BE2C (cell line): ENCODE results near the gene SCYGR6. TPM values are rescaled to one million over a fixed set of nuclear protein-coding genes. Genes with fewer than 3 reads are reported as not detected.

Experiments used
- DNase-seq: peaks from one replicate; pipeline ENCODE4 v3.0.0-alpha.2; 2020
- H3K27me3 ChIP-seq: fragments of 250-450 bp; sonication (Bioruptor Pico); 2 replicates; pipeline ENCODE4 v1.5.1; 2020; ENCODE audit warnings: mild to moderate bottlenecking
- H3K36me3 ChIP-seq: fragments of 250-450 bp; sonication (Bioruptor Pico); 2 replicates; pipeline ENCODE4 v1.5.1; 2020; ENCODE audit warnings: mild to moderate bottlenecking
- H3K4me1 ChIP-seq: fragments of 250-450 bp; sonication (Bioruptor Pico); 2 replicates; pipeline ENCODE4 v1.5.1; 2020
- H3K4me3 ChIP-seq: 2 replicates; pipeline ENCODE4 v1.5.1; 2011; ENCODE audit warnings: low read depth, low read length
- H3K9me3 ChIP-seq: fragments of 250-450 bp; sonication (Bioruptor Pico); 2 replicates; pipeline ENCODE4 v1.5.1; 2020
- polyA plus RNA-seq: library from polyadenylated mRNA; unstranded; fragments of >200 nt; gene quantifications from one replicate; pipeline ENCODE4 v1.2.1, GENCODE V29; 2012; ENCODE audit warnings: low read depth, missing spikeins; ENCODE audit not compliant: insufficient read length, insufficient read depth
- TF ChIP-seq, protein P1 (sequence below): IDR thresholded peaks from 2 replicates; pipeline ENCODE4 v1.5.1; 2012; ENCODE audit warnings: mild to moderate bottlenecking, low read depth, low read length

SCYGR6 gene
- not detected for polyA plus RNA-seq

DNA sequence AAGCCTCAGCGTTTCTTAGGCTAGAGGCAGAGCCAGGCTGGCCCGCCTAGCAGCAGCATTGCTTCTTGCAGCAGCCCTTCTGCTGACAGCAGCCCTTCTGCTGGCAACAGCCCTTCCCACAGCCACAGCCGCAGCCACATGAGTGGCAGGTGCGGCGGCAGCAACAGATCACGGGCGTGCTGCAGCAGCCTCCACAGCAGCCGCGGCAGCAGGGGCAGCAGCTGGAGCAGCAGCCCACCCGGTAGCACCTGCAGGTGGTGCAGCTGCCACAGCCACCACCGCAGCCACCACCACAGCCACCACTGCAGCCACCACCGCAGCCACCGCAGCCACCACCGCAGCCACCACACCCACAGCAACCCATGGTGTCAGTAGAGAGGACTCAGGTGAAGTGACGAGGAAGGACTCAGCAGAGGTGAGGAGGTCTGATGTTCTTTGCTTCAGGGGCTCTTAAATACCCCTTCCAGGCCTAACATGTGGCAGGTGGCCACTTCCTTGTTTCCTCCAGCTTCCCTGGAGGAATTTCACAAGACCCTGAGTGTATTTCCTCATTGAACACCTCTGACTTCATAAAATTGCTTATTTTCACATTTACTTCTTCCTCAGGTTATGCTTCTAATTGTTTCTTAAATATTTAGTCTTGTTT, at the start of gene SCYGR6:
Gene SCYGR6 (minus strand): TSS at position 364 of the 646 bp plus-strand sequence. CDS start 0 bp downstream, at position 364.
- TF ChIP-seq, protein P1, sequence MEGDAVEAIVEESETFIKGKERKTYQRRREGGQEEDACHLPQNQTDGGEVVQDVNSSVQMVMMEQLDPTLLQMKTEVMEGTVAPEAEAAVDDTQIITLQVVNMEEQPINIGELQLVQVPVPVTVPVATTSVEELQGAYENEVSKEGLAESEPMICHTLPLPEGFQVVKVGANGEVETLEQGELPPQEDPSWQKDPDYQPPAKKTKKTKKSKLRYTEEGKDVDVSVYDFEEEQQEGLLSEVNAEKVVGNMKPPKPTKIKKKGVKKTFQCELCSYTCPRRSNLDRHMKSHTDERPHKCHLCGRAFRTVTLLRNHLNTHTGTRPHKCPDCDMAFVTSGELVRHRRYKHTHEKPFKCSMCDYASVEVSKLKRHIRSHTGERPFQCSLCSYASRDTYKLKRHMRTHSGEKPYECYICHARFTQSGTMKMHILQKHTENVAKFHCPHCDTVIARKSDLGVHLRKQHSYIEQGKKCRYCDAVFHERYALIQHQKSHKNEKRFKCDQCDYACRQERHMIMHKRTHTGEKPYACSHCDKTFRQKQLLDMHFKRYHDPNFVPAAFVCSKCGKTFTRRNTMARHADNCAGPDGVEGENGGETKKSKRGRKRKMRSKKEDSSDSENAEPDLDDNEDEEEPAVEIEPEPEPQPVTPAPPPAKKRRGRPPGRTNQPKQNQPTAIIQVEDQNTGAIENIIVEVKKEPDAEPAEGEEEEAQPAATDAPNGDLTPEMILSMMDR: no peak
- no peak within 1 kb of the TSS for H3K4me3 ChIP-seq
- H3K36me3 ChIP-seq: no peaks in the 10 kb centered on the region
- H3K27me3 ChIP-seq: peaks cover 4% of the 10 kb centered on the region
- H3K4me1 ChIP-seq: no peaks in the 10 kb centered on the region
- DNase-seq: no peak
- no peaks in the 10 kb centered on the region for H3K9me3 ChIP-seq

DNA sequence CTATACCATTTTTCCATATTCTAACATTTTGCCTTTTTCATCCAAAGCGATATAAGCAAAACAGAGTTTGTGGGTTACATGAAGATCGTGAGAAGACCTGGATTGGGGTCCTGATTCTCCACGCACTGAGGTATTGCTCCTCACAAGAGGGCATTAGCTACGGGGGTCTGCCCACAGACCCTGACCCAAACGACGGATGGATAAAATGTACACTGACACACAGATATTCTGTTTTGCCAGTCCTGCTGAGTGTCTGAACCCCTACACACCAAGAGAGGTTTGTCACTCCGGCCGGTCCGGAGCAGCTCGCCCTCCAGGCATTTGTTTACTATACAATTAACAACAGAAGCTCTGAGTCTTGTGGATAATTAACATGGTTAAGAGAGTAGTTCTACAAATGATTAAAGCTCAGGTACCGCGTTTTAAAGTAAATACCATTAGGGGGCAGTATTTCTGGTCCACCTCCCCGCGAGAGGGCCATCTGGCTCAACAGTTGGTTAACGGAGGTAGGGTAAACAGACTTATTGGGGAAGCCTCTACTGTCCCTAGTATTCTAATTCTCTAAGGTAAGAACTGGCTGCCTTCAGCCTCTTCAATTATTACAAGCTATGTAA, 49.6 kb upstream of the SCYGR6 start:
- no peaks in the 10 kb centered on the region for H3K4me1 ChIP-seq
- no peaks in the 10 kb centered on the region for H3K36me3 ChIP-seq
- no peaks in the 10 kb centered on the region; the same call in 1 of the 2 replicates for H3K9me3 ChIP-seq
- no peak for DNase-seq
- TF ChIP-seq, protein P1: no peak
- no peaks in the 10 kb centered on the region for H3K27me3 ChIP-seq
- no peak overlapping the region for H3K4me3 ChIP-seq

DNA sequence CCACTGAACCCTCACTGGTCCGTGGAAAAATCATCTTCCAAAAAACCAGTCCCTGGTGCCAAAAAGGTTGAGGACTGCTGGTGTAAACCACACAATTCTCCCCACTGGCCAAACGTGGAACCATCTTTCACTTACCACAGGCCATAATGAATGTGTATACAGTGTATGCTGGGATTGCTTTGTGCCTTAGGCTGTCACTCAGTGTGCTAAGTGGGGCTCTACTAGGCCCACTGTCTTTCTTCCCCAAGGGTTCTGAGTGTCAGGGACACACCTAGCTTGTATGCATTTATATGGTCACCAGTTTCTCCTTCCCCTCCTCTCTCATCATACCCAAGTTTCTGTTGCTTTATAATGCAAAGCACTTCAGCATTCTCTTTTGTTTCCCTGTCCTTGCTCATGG, 48.4 kb upstream of the SCYGR6 start:
- no peak for DNase-seq
- no peaks in the 10 kb centered on the region for H3K27me3 ChIP-seq
- H3K9me3 ChIP-seq: no peaks in the 10 kb centered on the region; the same call in 1 of the 2 replicates
- H3K4me3 ChIP-seq: no peak overlapping the region
- TF ChIP-seq, protein P1: no peak
- H3K4me1 ChIP-seq: no peaks in the 10 kb centered on the region
- H3K36me3 ChIP-seq: no peaks in the 10 kb centered on the region

DNA sequence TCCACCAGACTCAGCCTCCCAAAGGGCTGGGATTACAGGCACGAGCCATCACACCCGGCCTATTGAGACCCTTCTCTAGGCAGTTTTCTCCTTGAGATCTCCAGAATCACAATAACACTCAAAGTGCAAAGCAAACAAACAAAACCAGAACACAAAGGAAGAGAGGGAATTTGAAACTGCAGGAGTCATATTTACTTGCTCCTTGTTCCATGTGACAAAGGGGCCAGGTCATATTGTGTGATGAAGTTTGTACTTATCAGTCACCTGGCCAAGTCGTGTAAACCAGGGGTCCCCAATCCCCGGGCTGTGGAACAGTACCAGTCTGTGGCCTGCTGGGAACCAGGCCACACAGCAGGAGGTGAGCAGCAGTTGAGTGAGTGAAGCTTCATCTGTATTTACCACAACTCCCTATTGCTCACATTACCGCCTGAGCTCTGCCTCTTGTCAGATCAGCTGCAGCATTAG, 47.7 kb upstream of the SCYGR6 start:
- Histone ChIP-seq H3K9me3 (no peaks in the 10 kb centered on the region; the same call in 1 of the 2 replicates), H3K4me3 (no peak overlapping the region), H3K27me3 (no peaks in the 10 kb centered on the region), H3K4me1 (no peaks in the 10 kb centered on the region), H3K36me3 (no peaks in the 10 kb centered on the region)
- DNase-seq: no peak
- TF ChIP-seq, protein P1: no peak

GRCh38 chr2:227767830-227768229, 43.3 kb upstream of the SCYGR6 start:
- no peaks in the 10 kb centered on the region for H3K9me3 ChIP-seq
- H3K4me3 ChIP-seq: no peak overlapping the region
- no peaks in the 10 kb centered on the region for H3K36me3 ChIP-seq
- TF ChIP-seq, protein P1: no peak
- no peaks in the 10 kb centered on the region for H3K27me3 ChIP-seq
- no peak for DNase-seq
- H3K4me1 ChIP-seq: no peaks in the 10 kb centered on the region

DNA sequence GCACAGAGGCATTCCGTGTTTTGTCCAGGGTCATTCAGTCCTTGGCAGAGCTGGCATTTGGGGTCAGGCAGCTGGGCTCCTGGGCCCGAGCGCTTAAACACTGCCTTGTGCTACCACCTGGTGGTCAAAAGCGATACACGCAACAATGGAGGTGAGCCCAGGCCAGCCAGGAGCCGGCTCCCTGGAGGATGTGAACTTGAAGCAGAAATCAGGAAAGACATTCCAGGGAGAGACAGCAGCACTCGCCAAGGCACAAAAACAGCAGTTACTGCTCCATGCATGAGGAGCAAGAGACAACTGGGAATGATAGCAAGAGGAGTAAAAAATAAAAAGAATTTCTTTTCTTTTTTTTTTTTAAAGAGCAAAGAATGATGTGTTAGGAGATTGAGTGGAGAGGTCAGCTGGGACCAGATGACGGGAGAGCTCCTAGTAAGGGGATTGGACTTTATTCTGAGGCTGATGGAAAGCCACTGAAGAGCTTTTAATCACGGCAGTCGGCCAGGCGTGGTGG, 41.9 kb upstream of the SCYGR6 start:
- Histone ChIP-seq H3K36me3 (no peaks in the 10 kb centered on the region), H3K4me1 (no peaks in the 10 kb centered on the region), H3K27me3 (no peaks in the 10 kb centered on the region), H3K9me3 (no peaks in the 10 kb centered on the region), H3K4me3 (no peak overlapping the region)
- TF ChIP-seq, protein P1: peak; percentile 84
- DNase-seq: peak; percentile 80
